Left ventricle myocardium inferior (tissue), 1 donor: ENCODE results near the gene ELL2. TPM values are rescaled to one million over a fixed set of nuclear protein-coding genes. Genes with fewer than 3 reads are reported as not detected.
A peak's percentile ranks its signal among the peaks of the same experiment; 100 is the strongest.

ENCODE experiments used
- DNase-seq: peaks from one replicate; pipeline ENCODE4 v3.0.0-alpha.2; 2020
- H3K27ac ChIP-seq: fragments of 200-600 bp; replicated peaks from 2 replicates; pipeline ENCODE4 v1.8.0; 2021
- H3K27me3 ChIP-seq: fragments of 200-600 bp; 2 replicates; pipeline ENCODE4 v1.8.0; 2021; ENCODE audit warnings: low read depth
- H3K36me3 ChIP-seq: fragments of 200-600 bp; 2 replicates; pipeline ENCODE4 v1.8.0; 2021
- H3K4me1 ChIP-seq: fragments of 200-600 bp; 2 replicates; pipeline ENCODE4 v1.8.0; 2021
- H3K4me3 ChIP-seq: fragments of 200-600 bp; 2 replicates; pipeline ENCODE4 v1.8.0; 2021; ENCODE audit warnings: mild to moderate bottlenecking, moderate library complexity
- H3K9me3 ChIP-seq: fragments of 200-600 bp; replicated peaks from 2 replicates; pipeline ENCODE4 v1.8.0; 2021
- intact Hi-C: fragments of 100-400 bp; cut with micrococcal nuclease; formaldehyde crosslinking; loops from one replicate; pipeline ENCODE4 v1.11.0; 2022
- total RNA-seq: library from RNA; stranded (reverse); fragmentation: NEBNext Ultra II Directional; extraction: Animal tissue kit (Norgen Biotek cat#: 25700); gene quantifications from one replicate; pipeline ENCODE4 v1.2.1, GENCODE V29; 2021
- TF ChIP-seq, protein P1 (sequence below): fragments of 200-600 bp; IDR thresholded peaks from 2 replicates; pipeline ENCODE4 v1.8.0; 2021; ENCODE audit warnings: antibody characterized with exemption, mild to moderate bottlenecking, borderline replicate concordance
- donor health status: DM: no; HTN: yes; CAD: no; lungs with severe emphysema.

Gene ELL2
- total RNA-seq, 1 donor from 2014 or later: 21.0 TPM

DNA sequence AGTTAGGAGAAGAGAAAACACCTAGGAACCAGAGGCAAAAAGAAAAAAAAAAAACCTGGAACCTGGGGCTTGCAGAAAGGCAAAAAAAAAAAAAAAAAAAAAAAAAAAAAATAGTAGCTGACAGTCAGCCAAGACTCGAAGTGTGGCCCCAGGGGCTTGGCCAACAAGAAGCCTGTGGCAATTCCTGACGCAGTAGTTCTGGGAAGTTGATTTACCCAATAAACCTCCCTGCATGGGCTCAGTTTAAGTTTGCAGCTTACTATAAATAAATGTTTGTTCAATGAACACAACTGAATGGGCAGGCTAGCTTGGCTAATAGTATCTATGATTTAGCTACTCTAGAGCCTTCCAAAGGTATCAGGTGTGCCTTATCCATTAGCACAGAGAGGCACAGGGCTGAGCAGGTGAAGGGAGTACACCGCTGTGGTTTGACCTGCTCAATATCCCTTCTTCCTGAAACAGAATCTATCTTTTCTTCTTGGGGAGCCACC is 117.9 kb downstream of the ELL2 start:
- no peak for DNase-seq
- intact Hi-C loops: no loop called here
- Histone ChIP-seq H3K27me3 (no peaks in the 10 kb centered on the region), H3K36me3 (no peaks in the 10 kb centered on the region), H3K4me1 (peaks cover 27% of the 10 kb centered on the region), H3K27ac (peak overlapping the region; percentile 65), H3K4me3 (no peak overlapping the region), H3K9me3 (no peaks in the 10 kb centered on the region)
- TF ChIP-seq, protein P1, sequence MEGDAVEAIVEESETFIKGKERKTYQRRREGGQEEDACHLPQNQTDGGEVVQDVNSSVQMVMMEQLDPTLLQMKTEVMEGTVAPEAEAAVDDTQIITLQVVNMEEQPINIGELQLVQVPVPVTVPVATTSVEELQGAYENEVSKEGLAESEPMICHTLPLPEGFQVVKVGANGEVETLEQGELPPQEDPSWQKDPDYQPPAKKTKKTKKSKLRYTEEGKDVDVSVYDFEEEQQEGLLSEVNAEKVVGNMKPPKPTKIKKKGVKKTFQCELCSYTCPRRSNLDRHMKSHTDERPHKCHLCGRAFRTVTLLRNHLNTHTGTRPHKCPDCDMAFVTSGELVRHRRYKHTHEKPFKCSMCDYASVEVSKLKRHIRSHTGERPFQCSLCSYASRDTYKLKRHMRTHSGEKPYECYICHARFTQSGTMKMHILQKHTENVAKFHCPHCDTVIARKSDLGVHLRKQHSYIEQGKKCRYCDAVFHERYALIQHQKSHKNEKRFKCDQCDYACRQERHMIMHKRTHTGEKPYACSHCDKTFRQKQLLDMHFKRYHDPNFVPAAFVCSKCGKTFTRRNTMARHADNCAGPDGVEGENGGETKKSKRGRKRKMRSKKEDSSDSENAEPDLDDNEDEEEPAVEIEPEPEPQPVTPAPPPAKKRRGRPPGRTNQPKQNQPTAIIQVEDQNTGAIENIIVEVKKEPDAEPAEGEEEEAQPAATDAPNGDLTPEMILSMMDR: no peak

DNA sequence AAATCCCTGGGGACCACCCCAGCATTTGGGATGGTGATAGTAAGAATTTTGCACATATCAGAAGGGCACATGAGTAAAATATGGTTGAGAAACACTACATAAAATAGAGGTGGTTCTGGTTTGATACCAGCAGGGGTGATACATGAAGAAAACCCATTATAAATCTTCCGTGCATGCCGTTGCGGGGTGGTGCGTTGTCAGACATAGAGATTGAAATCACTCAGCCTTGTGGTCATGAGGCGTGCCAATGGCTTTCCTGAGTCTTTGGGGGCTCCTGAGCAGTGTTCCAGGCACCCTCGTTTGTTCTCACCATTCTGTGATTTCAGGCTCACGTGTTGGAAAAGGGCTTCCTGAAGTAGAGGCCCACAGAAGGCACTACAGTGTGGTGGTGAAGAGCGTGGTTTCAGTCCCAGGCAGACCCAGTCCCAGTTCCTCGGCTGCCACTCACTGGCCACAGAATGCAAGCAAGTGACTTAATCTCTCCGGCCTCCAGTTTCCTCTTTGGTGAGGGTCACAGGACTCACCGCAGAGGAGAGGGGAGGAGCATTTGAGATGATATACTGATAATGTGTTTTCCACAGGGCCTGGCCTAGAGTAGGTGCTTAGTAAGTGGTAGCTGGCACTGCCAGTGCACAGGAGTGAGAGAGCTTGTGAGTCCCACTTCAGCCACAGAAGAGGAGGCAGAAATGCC is 118.7 kb downstream of the ELL2 start:
- no peaks in the 10 kb centered on the region for H3K27me3 ChIP-seq
- TF ChIP-seq, protein P1: peak; percentile 40
- H3K9me3 ChIP-seq: no peaks in the 10 kb centered on the region
- H3K4me1 ChIP-seq: peaks cover 21% of the 10 kb centered on the region
- no peaks in the 10 kb centered on the region for H3K36me3 ChIP-seq
- DNase-seq: peak; percentile 59
- no peak overlapping the region for H3K4me3 ChIP-seq
- peak overlapping the region; percentile 65 for H3K27ac ChIP-seq
- intact Hi-C loops: no loop called here

DNA sequence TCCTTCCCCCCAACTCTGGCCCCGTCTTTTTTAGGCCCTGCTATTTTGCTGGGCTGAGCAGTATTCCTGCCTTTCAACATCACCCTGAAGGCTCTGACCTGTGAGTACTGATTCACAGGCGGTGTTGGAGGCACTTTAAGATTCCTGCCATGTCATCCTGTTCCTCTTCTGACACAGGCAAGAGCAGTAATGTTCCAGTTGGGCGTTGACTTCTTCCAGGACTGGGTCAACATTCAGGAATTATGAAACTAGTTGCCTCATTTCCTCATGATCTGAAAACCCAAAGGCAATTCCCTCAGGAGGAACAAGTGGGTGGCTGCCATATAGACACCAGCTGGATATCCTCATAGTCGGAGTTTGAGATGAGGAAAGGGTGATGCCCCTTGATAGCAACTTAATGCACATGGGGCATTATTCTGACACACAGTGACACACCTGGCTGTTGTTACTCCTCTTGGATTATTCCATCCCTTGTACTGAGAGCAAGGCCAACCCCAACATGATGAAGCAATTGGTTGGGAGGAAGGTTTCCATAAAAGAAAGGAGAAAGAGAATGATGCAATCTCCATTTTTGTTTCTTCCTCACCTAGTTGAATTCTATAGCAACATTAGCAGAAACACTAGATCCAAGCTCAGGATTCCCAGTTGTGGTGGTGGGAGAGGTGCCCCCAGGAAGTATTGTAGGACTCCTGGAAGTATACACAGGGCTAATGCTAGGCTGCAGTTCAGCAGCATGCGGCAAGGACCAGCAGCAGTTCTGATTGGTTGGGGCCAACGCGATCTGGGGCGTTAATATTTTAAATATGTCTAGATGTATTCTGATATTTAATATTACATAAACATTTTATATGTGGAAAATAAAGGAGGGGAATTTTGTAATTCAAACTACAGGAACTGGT is 119.5 kb downstream of the ELL2 start:
- H3K4me1 ChIP-seq: peaks cover 21% of the 10 kb centered on the region
- H3K36me3 ChIP-seq: no peaks in the 10 kb centered on the region
- DNase-seq: no peak
- TF ChIP-seq, protein P1: no peak
- intact Hi-C loops: no loop called here
- H3K4me3 ChIP-seq: no peak overlapping the region
- no peaks in the 10 kb centered on the region for H3K27me3 ChIP-seq
- peak overlapping the region; percentile 65 for H3K27ac ChIP-seq
- H3K9me3 ChIP-seq: no peaks in the 10 kb centered on the region

DNA sequence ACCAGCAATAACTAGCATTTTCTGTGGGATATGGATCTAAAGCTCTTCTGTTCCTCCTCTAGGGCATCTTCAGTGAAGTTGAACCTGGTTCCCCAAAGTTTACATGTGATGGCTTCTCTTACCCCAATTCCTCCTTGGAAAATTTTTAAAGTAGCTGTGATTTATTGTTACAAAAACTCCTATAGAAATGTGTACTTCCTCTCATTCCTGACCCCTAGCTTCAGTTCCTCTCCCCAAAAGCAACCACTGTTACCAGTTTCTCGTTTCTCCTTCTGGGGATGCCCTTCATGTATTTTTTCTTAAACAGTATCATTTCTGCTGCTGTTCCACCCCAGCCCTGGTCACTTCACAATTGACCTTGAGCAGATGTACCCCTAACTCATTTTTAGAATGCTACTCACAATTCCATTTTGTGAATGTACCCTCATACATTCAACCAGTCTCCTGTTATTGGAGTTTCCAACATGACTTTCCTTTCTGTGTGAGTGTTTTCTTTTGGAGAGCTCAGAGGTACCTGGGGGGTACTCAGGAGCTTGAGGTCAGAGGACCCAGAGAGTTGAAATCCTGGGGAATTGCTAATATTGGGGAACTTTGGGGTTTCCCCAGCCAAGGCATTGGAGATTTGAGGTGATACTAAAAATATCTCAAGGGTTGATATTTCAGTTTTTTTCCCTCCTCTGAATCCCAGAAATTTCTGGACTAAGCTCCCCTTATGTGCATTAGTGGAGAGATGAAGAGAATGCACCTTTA is 120.5 kb downstream of the ELL2 start:
- Histone ChIP-seq H3K4me3 (no peak overlapping the region), H3K27ac (peak overlapping the region; percentile 64), H3K36me3 (no peaks in the 10 kb centered on the region), H3K4me1 (peaks cover 30% of the 10 kb centered on the region), H3K9me3 (no peaks in the 10 kb centered on the region), H3K27me3 (no peaks in the 10 kb centered on the region)
- intact Hi-C loops: no loop called here
- DNase-seq: no peak
- TF ChIP-seq, protein P1: no peak

- no peak for DNase-seq
- Histone ChIP-seq H3K9me3 (no peaks in the 10 kb centered on the region), H3K36me3 (no peaks in the 10 kb centered on the region), H3K4me1 (peaks cover 44% of the 10 kb centered on the region), H3K4me3 (no peak overlapping the region), H3K27ac (no peak overlapping the region), H3K27me3 (no peaks in the 10 kb centered on the region)
- intact Hi-C loops: no loop called here
- TF ChIP-seq, protein P1: no peak
Observed at GRCh38 chr5:95839658-95840057, 122.0 kb downstream of the ELL2 start.
